HFF-Myc (cell line): ENCODE measurements around the gene CTCFL.

ENCODE experiments used
- DNase-seq: peaks from one replicate; pipeline ENCODE4 v3.0.0-alpha.2; 2011; ENCODE audit warnings: low read depth; ENCODE audit errors: extremely low read depth
- H3K4me3 ChIP-seq: replicated peaks from 2 replicates; pipeline ENCODE4 v1.5.1; 2011; ENCODE audit warnings: low read depth, mild to moderate bottlenecking, control low read depth, low read length
- CTCF ChIP-seq: IDR thresholded peaks from 2 replicates; pipeline ENCODE4 v1.5.1; 2012; ENCODE audit warnings: mild to moderate bottlenecking, low read depth, low read length, control low read depth; ENCODE audit errors: missing control alignments

Gene CTCFL

GRCh38 chr20:57507477-57507876 lies 17.5 kb downstream of the CTCFL start:
- TF ChIP-seq CTCF, result no peak
- no peak for DNase-seq
- H3K4me3 ChIP-seq, result no peak overlapping the region

GRCh38 chr20:57505979-57506378 lies 19.0 kb downstream of the CTCFL start:
- no peak for DNase-seq
- no peak for TF ChIP-seq CTCF
- H3K4me3 ChIP-seq, result no peak overlapping the region

GRCh38 chr20:57504411-57504810 lies 20.5 kb downstream of the CTCFL start:
- H3K4me3 ChIP-seq, result no peak overlapping the region
- no peak for DNase-seq
- no peak for TF ChIP-seq CTCF

GRCh38 chr20:57503035-57503658 lies 21.8 kb downstream of the CTCFL start:
- DNase-seq, result no peak
- no peak for TF ChIP-seq CTCF
- no peak overlapping the region for H3K4me3 ChIP-seq

GRCh38 chr20:57502336-57502700 lies 22.6 kb downstream of the CTCFL start:
- no peak for DNase-seq
- TF ChIP-seq CTCF, result no peak
- no peak overlapping the region for H3K4me3 ChIP-seq

GRCh38 chr20:57501461-57502335 lies 23.2 kb downstream of the CTCFL start:
- no peak for DNase-seq

More at GRCh38 chr20:57501461-57502335, 23.2 kb downstream of the CTCFL start:
- H3K4me3 ChIP-seq, result no peak overlapping the region
- TF ChIP-seq CTCF, result no peak
